GM18870 (cell line): ENCODE results near the gene TPCN2.
"Not testable (repeated sequence)": the region's sequence is repeated elsewhere in the genome, so short reads cannot be mapped to it uniquely, and the experiment has no call there.

Experiments
- ATAC-seq: cut with Tn5 transposase; IDR thresholded peaks from one replicate; pipeline ENCODE4 v1.9.1; 2021; ENCODE audit warnings: moderate library complexity; ENCODE audit not compliant: unreplicated experiment

The TPCN2 gene

GRCh38 chr11:69123593-69124545 lies 75.1 kb downstream of the TPCN2 start:
- no peak for ATAC-seq

GRCh38 chr11:69125861-69126260 lies 77.1 kb downstream of the TPCN2 start:
- ATAC-seq: no peak

GRCh38 chr11:69126286-69126685 lies 77.6 kb downstream of the TPCN2 start:
- no peak for ATAC-seq

DNA sequence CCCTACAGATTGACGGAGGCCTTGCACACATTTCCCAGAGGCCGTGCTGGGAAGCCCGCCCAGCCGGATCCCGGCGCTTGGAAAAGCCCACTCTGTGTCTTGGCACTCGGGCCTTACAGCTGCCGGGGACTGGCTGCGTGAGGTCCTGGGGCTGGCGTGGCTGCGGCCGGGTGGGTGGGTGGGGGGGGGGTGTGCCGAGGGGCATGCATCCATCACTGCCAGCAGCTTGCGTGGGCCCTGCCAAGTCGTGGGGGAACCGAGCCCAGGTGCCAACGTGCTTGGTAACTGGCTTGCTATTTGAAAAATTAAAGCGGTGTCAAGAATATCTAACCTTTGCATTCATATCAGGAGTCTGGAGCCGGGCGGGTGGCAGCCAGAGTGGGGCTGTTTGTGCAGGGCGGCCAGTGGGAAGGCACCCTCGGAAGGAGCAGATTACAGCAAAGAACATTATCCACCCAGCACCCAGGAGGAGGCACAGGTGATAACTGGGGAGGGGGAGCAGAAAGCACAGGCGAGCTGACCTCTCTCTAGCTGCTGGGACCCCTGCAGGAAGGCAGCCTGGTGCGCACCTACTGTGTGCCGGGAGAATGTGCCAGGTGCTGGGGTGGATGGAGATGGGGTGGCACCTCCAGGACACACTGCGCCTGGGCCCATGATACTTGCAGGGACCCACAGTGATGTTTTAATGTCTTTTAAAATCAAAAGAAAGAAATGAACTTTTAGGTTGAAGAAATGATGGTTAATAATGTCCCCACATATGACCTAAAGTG lies 78.5 kb downstream of the TPCN2 start:
- ATAC-seq: no peak

GRCh38 chr11:69127884-69128283 lies 79.2 kb downstream of the TPCN2 start:
- no peak for ATAC-seq

DNA sequence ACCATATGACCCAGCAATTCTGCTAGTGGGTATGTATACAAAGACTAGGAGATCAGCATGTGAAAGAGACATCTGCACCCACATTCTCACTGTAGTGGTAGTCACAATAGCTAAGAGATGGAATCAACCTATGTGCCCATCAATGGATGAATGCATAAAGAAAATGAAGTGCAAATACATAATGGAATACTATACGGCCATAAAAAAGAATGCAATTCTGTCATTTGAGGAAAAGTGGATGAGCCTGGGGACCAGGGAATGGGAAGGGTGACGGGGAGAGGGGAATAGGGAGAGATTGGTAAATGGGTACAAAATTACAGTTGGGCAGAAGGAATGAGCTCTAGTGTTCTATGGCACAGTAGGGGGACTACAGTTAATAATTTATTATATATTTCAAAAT lies 80.3 kb downstream of the TPCN2 start:
- ATAC-seq: no peak

DNA sequence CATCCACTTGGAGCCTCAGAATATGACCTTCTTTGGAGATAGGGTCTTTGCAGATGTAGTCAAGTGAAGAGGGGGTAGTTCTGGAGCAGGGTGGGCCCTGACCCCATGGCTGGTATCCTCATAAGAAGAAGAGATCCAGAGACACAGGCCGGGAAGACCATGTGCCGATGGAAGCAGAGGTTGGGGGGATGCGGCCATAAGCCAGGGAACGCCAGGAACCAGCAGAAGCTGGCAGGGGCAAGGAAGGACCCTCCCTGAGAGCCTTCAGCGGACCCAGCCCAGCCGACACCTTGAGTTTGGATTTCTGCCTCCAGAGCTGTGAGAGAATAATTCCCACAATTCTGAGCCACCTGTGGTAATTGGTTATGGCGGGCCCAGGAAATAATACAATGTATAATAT lies 80.9 kb downstream of the TPCN2 start:
- ATAC-seq: no peak

GRCh38 chr11:69130654-69131053 lies 81.9 kb downstream of the TPCN2 start:
- ATAC-seq: no peak

DNA sequence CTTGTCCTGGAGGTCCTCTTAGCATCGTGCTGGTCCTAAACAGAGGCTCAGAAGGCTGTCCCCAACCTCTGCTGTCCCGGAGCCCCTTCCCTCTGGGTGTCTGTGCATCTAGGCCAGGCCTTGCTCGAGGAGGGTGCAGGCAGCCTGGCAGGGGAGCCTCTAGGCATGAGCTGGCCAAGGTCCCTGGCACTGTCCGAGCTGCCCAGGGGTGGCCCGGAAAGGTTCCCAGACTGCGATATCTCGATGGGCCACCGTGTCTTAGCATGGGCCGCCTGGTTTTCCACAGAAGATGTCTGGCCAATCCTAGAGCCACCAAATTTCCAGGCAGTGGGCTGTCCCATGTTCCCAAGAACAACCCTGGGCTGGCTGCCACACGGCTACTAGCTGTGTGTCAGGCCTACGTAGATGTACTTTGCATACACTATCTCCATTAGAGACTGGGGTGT lies 82.4 kb downstream of the TPCN2 start:
- ATAC-seq: no peak

DNA sequence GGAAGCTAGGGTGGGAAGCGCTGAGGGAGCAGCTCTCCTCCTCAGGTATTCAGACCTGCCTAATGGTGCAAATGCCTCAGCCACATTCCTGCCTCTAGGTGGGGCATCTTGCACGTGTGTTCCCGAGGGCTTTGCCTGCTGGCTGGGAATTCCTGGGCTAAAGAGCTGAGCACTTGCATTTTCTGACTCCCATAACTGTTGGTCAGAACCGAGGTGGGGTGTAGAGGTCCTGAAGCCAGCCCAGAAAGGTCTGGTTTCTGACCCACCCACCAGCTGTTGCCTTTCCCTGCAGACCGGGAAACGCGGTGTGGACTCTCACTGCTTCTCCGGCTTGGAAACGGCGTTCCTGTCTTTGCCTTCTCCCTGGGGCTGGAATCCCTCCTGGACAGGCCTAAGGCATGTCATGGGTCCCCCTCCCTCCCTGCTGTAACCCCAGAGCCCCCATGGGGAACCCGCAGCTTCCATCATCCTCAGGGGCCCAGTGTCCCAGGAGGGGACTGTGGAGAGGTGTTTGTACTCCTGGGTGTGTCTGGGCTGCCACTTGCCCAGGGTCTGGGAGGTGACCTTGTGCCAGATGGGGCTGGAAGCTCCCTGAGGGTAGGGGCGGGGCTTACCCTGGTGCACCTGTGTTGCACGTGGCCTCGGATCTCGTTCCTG lies 83.0 kb downstream of the TPCN2 start:
- ATAC-seq: no peak

GRCh38 chr11:69132301-69132670 lies 83.6 kb downstream of the TPCN2 start:
- ATAC-seq: no peak

GRCh38 chr11:69133251-69133650 lies 84.5 kb downstream of the TPCN2 start:
- ATAC-seq: no peak

- ATAC-seq: not testable (repeated sequence)
Observed at GRCh38 chr11:69134182-69134581, 85.5 kb downstream of the TPCN2 start.

- no peak for ATAC-seq
Observed at GRCh38 chr11:69134957-69135356, 86.2 kb downstream of the TPCN2 start.

DNA sequence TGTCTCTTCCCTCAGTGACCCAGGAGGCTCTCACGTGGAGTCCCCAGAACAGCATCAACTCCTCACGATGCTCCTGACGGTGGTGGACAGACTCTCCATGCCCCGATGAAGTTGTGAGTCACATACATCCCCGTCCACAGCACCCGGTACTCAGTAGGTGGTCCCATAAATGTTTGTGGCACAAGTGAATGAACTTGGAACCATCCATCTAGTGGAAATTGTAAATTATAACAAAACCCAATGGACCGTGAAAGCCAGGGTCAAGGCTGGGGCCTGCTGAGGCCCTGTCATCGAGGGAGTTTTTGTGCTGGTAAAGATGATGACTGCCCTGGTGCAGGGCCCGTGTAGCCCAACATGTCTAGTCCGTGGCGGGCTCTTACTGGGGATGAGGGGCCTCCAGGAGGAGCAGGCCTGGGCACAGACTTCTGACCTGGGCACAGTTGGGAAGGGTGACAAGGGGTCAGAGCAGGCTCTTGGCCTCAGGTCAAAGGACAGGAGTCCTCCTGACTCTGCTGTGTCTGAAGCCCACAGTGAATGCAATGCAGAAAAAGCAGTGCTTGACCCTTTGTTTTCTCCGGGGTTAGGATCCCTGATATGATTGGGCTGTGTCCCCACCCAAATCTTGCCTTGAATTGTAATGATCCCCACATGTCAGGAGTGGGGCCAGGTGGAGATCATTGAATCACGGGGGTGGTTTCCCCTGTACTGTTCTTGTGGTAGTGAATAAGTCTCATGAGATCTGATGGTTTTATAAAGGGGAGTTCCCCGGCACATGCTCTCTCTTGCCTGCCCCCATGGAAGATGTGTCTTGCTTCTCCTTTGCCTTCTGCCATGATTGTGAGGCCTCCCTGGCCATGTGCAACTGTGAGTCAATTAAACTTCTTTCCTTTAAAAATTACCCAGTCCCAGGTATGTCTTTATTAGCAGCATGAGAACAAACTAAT lies 87.0 kb downstream of the TPCN2 start:
- no peak for ATAC-seq

- ATAC-seq: no peak
Observed at GRCh38 chr11:69136471-69136870, 87.7 kb downstream of the TPCN2 start.

DNA sequence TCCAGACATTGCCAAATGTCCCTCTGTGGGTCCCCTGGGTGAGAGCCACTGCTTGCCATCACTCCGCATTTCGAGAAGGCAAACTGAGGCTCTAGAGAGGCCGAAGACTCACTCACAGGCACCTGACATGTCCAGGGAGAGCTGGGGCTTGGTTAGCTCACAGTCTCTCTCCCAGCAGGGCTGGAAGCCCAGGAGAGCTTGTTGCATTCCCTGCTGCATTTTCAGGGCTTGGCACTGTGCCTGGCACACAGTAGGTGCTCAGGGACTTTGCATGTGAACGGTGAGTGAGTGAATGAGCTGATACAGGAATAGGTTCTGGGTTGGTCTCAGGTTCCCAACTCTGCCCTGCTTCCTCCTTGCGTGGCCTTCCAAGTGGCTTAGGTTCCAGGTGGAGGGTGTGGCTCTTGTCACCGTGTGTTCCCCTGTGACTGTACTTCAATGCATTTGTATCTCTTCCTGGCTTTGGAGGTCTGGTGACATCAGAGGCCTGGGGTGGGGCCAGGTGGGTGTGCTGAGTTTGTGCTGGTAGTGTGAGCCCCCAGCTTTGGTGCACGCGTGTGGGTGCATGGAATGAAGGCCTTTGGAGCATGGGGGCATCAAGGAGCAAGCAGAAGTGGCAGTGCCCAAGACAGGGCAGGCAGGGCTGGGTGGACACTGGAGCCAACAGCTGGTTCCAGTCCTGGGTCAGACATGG lies 88.6 kb downstream of the TPCN2 start:
- no peak for ATAC-seq

- no peak for ATAC-seq
Observed at GRCh38 chr11:69138265-69138664, 89.5 kb downstream of the TPCN2 start.

- not testable (repeated sequence) for ATAC-seq
Observed at GRCh38 chr11:69140161-69140560, 91.4 kb downstream of the TPCN2 start.

- no peak for ATAC-seq
Observed at GRCh38 chr11:69140635-69141034, 91.9 kb downstream of the TPCN2 start.
